Naive thymus-derived CD8-positive, alpha-beta T cell (primary cell): ENCODE data around the gene JCAD. TPM values are rescaled to one million over a fixed set of nuclear protein-coding genes. Genes with fewer than 3 reads are reported as not detected.

Experiments
- ATAC-seq, 2 donors: fragments of 150-1000 bp; cut with Tn5 transposase in 1 of 2; sonication (Bioruptor Pico), chemical (Tn5 transposase) in 1 of 2; 1 replicate in 1 of 2; 2 replicates in 1 of 2; pipeline ENCODE4 v1.10.0; 2021; ENCODE audit warnings: mild to moderate bottlenecking in 2 of 2, moderate library complexity in 2 of 2
- POLR2A ChIA-PET: fragments of 350-600 bp; sonication (Branson Sonifier 250); formaldehyde crosslinking; loops from one replicate; lab custom pipeline; 2021; ENCODE audit warnings: antibody characterized with exemption; lab: Charles Lee
- DNase-seq, 10 donors: peaks; one replicate each; pipeline versions ENCODE4 v3.0.0 to v3.0.0-alpha.2; 2020 to 2022
- H3K27ac Mint-ChIP-seq, 10 donors: one replicate each; pipeline ENCODE4 v1.8.0; 2020 to 2022; ENCODE audit warnings: mild to moderate bottlenecking in 10 of 10, mixed read lengths in 10 of 10, moderate library complexity in 4 of 10, inconsistent platforms in 1 of 10
- H3K27me3 Mint-ChIP-seq, 5 donors: one replicate each; pipeline ENCODE4 v1.8.0; 2021 to 2022; ENCODE audit warnings: mixed read lengths in 5 of 5
- H3K36me3 Mint-ChIP-seq, 3 donors: one replicate each; pipeline ENCODE4 v1.8.0; 2020 to 2022; ENCODE audit warnings: mixed read lengths in 3 of 3, mild to moderate bottlenecking in 2 of 3, inconsistent platforms in 1 of 3
- H3K4me1 Mint-ChIP-seq, 4 donors: one replicate each; pipeline ENCODE4 v1.8.0; 2021 to 2022; ENCODE audit warnings: mixed read lengths in 4 of 4
- H3K4me3 Mint-ChIP-seq, 10 donors: one replicate each; pipeline ENCODE4 v1.8.0; 2020 to 2022; ENCODE audit warnings: mild to moderate bottlenecking in 10 of 10, mixed read lengths in 10 of 10, moderate library complexity in 6 of 10, inconsistent platforms in 1 of 10
- H3K9me3 Mint-ChIP-seq, 9 donors: one replicate each; pipeline ENCODE4 v1.8.0; 2020 to 2022; ENCODE audit warnings: mixed read lengths in 9 of 9, mild to moderate bottlenecking in 3 of 9, inconsistent platforms in 1 of 9, moderate library complexity in 1 of 9
- polyA plus RNA-seq, 3 donors: library from polyadenylated mRNA; unstranded; fragments of 300-500 nt; fragmentation: Illumina TruSeq; gene quantifications; one replicate each; pipeline ENCODE4 v1.2.3, GENCODE V29; 2021
- total RNA-seq, 8 experiments: library from RNA in 2 of 8; stranded (reverse) in 2 of 8; gene quantifications; one replicate each; pipeline ENCODE4 v1.2.3 and lab custom pipeline; 2021 to 2026

The JCAD gene
- total and polyA plus RNA-seq, 5 experiments from 2014 or later = not detected

DNA sequence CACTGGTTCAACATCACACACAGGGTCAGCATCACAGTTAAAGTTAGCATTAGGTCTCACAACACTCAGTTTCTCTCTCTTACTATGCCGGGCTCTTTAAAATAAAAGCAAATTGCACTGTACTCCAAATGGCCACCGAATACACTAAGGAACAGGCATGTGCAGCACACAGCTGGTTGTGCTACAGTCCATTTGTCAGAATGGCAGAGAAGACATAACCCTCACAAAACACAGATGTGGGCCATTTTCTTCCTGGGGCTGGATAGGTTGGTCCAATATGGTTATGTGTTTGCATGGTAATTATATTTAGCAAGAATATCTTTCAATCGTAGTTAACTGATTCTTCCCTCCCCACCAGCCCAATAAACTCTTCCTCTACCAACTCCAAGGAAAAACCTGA is 9.0 kb downstream of the JCAD start:
- peaks cover 0 to 4% (median 0%) of the 10 kb centered on the region in 9 donors for H3K9me3 Mint-ChIP-seq
- peaks cover 17 to 21% (median 20%) of the 10 kb centered on the region in 4 donors for H3K4me1 Mint-ChIP-seq
- H3K36me3 Mint-ChIP-seq = peaks cover 0 to 4% (median 0%) of the 10 kb centered on the region in 3 donors
- ATAC-seq = no peak
- H3K27me3 Mint-ChIP-seq = peaks cover 55 to 78% (median 65%) of the 10 kb centered on the region in 5 donors
- H3K27ac Mint-ChIP-seq = no peak overlapping the region
- DNase-seq = no peak
- H3K4me3 Mint-ChIP-seq = no peak overlapping the region
- POLR2A ChIA-PET = no interaction called here

DNA sequence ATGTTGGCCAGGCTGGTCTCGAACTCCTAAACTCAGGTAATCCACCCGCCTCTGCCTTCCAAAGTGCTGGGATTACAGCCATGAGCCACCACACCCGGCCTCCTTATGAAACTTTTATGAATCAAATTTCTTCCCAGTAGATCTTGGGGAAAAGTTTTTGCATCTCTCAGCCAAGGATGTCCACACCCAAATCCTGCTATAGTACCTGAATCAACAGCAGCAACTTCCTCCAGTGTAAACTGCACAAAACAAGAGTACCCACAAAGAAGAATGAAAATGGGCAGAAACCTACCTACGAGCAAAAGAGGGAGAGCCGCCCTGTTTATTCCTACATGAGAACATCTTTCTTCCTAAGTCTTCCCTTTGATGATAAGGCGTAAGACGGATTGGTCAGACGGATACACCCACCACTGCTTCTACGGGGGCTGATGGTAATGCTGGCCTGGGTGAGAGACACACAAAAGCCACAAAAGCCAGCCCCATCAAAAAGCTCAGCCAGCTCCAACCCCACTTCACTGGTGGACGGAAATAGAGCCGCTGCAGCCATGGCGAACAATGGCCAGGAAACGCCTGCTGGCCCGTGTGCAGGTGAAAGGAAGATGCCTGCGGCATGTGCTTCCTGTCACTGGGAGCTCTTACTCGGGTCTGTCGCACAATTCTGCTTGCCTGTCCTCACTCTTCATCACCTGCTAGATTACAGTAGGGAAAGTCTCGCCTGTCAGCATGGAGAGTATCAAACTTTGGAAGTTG is 10.4 kb downstream of the JCAD start:
- peak; percentile 49 to 58 for ATAC-seq
- peak in 1 of 10 donors; percentile 27 for DNase-seq
- POLR2A ChIA-PET = no interaction called here

DNA sequence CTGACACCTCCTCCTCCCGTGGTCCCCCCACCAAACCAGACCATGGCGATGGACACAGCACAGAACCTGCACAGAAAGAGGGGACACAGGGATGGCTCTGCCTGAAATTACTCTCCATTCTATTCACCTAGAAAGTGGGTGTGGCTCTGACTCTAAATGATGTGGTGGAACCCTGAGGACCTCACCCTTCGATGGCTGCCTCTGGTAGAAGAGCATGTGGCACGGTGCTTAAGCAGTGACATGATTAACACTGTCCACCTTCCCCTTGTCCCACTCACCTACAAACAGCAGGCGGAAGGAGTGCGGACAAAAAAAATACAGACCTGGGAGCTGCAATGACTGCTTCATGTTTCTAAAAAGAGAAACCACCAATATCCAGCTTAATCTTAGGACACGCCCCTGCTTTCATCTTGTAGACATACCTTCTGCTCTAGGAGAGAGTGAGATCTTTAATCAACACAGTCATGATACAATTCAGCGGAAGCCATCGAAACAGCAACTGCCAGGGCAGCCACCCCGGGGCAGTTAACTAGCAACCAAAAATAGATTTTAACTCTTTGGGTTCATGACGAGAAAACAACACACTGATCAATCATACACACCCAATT is 11.4 kb downstream of the JCAD start:
- Mint-ChIP-seq H3K4me3 (peak overlapping the region in 8 of 10 donors; percentile 51 to 74 (median 60)), H3K4me1 (peaks cover 17 to 21% (median 20%) of the 10 kb centered on the region in 4 donors), H3K9me3 (peaks cover 0 to 4% (median 0%) of the 10 kb centered on the region in 9 donors), H3K27me3 (peaks cover 65 to 99% (median 73%) of the 10 kb centered on the region in 5 donors), H3K36me3 (peaks cover 0 to 4% (median 0%) of the 10 kb centered on the region in 3 donors), H3K27ac (peak overlapping the region in 1 of 10 donors; percentile 6)
- POLR2A ChIA-PET = no interaction called here
- peak in 1 of 10 donors; percentile 18 for DNase-seq
- peak in 1 of 2 donors; percentile 71 for ATAC-seq

More for the DNA sequence above, 10.4 kb downstream of the JCAD start:
- Mint-ChIP-seq H3K4me3 (peak overlapping the region in 9 of 10 donors; percentile 15 to 78 (median 55)), H3K27me3 (peaks cover 62 to 92% (median 71%) of the 10 kb centered on the region in 5 donors), H3K9me3 (peaks cover 0 to 4% (median 0%) of the 10 kb centered on the region in 9 donors), H3K4me1 (peaks cover 17 to 21% (median 20%) of the 10 kb centered on the region in 4 donors), H3K36me3 (peaks cover 0 to 4% (median 0%) of the 10 kb centered on the region in 3 donors), H3K27ac (no peak overlapping the region)

GRCh38 chr10:30047430-30047829 is 12.0 kb downstream of the JCAD start:
- Mint-ChIP-seq H3K9me3 (peaks cover 0 to 4% (median 0%) of the 10 kb centered on the region in 9 donors), H3K4me3 (peak overlapping the region in 1 of 10 donors; percentile 55), H3K36me3 (peaks cover 0 to 4% (median 0%) of the 10 kb centered on the region in 3 donors), H3K4me1 (peaks cover 17 to 21% (median 20%) of the 10 kb centered on the region in 4 donors), H3K27ac (no peak overlapping the region), H3K27me3 (peaks cover 63 to 99% (median 77%) of the 10 kb centered on the region in 5 donors)
- DNase-seq (no peak), ATAC-seq (no peak)
- POLR2A ChIA-PET = no interaction called here

DNA sequence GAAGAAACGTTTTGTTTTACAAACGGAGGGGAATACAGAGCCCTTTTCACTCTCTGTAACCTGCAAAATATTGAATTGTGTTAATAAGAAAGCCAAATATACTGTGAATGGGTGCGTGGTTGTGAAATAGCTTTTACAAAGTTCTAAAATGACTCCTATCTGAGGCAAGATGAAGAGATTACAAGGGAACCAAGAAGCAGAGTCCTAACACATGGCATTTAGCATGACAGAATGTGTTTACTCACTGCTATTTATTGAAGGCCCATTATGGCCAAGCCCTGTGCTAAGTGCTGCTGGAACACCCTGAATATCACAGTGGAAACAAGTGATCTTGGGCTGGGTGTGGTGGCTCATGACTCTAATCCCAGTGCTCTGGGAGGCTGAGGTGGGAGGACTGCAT is 12.9 kb downstream of the JCAD start:
- Mint-ChIP-seq H3K36me3 (peaks cover 0 to 4% (median 0%) of the 10 kb centered on the region in 3 donors), H3K4me1 (peaks cover 17 to 21% (median 19%) of the 10 kb centered on the region in 4 donors), H3K4me3 (no peak overlapping the region), H3K27me3 (peaks cover 63 to 99% (median 78%) of the 10 kb centered on the region in 5 donors), H3K27ac (no peak overlapping the region), H3K9me3 (peaks cover 0 to 4% (median 0%) of the 10 kb centered on the region in 9 donors)
- DNase-seq (no peak), ATAC-seq (no peak)
- POLR2A ChIA-PET = no interaction called here

GRCh38 chr10:30045961-30046360 is 13.4 kb downstream of the JCAD start:
- peaks cover 17 to 21% (median 19%) of the 10 kb centered on the region in 4 donors for H3K4me1 Mint-ChIP-seq
- no peak overlapping the region for H3K27ac Mint-ChIP-seq
- no peak overlapping the region for H3K4me3 Mint-ChIP-seq
- no peak for DNase-seq
- POLR2A ChIA-PET = no interaction called here
- peaks cover 61 to 99% (median 73%) of the 10 kb centered on the region in 5 donors for H3K27me3 Mint-ChIP-seq
- peaks cover 0 to 4% (median 0%) of the 10 kb centered on the region in 3 donors for H3K36me3 Mint-ChIP-seq
- H3K9me3 Mint-ChIP-seq = peaks cover 0 to 3% (median 0%) of the 10 kb centered on the region in 9 donors
- no peak for ATAC-seq

DNA sequence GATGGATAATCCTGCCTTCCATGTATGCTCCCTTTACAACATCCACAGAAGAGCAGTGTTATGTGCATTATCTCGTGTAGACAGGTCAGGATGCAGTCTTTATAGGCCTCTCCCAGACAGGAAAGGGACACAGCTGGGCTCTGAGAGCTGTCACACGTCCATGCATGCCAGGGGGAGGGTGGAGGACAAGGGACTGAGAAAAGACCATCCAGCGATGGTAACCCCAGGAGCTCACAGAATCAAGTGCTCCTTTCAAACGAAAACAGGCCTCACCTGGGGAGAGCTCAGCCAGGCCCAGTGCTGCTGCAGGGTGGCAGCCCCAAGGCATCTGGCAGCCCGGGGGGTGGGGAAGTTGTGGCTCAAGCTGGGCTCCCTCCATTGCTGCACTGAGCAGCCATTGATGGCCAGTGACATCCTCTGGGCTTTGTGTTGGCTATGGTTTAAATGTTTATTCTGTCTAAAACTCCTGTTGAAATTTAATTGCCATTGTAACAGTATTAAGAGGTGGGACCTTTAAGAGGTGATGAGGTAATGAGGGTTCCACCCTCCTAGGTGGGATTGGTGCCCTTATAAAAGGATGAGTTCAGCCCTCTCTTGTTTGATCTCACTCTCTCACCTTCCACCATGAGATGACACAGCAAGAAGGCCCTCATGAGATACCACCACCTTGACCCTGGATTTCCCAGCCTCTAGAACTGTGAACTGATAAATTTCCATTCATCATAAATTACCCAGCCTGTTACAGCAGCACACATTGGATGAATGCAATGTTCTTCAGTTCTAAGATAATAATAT is 15.7 kb downstream of the JCAD start:
- Mint-ChIP-seq H3K36me3 (peaks cover 0 to 2% (median 0%) of the 10 kb centered on the region in 3 donors), H3K27ac (no peak overlapping the region), H3K4me3 (no peak overlapping the region), H3K9me3 (no peaks in the 10 kb centered on the region), H3K27me3 (peaks cover 57 to 99% (median 73%) of the 10 kb centered on the region in 5 donors), H3K4me1 (peaks cover 6 to 17% (median 9%) of the 10 kb centered on the region in 4 donors)
- POLR2A ChIA-PET = interaction anchor here (0.6 kb wide), 1 partner anchor 56 kb away, joined by 3 read pairs; no protein-coding TSS in a partner anchor
- ATAC-seq (no peak), DNase-seq (no peak)

DNA sequence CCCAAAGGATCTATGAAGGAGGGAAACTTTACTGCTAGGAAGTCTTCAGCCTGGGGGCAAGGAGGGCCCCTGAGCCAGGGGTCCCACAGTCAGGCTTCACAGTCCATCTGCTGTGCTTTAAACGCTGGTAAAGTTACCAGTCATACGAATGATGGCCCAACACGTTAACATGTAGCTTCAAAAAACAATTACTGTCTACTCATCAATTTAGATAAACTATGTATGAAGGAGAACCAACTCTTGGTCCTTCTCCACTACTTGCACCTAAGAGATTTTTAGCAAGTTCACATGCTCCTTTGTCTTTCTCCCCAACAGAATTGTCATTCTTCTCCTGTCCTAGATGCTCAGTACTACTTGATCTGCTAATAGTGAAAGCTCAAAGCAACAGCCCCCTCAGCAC is 16.6 kb downstream of the JCAD start:
- H3K27me3 Mint-ChIP-seq = peaks cover 59 to 99% (median 75%) of the 10 kb centered on the region in 5 donors
- H3K4me1 Mint-ChIP-seq = peaks cover 2 to 12% (median 3%) of the 10 kb centered on the region in 4 donors
- ATAC-seq (no peak), DNase-seq (no peak)
- POLR2A ChIA-PET = no interaction called here
- H3K9me3 Mint-ChIP-seq = no peaks in the 10 kb centered on the region
- H3K36me3 Mint-ChIP-seq = no peaks in the 10 kb centered on the region
- no peak overlapping the region for H3K4me3 Mint-ChIP-seq
- no peak overlapping the region for H3K27ac Mint-ChIP-seq

DNA sequence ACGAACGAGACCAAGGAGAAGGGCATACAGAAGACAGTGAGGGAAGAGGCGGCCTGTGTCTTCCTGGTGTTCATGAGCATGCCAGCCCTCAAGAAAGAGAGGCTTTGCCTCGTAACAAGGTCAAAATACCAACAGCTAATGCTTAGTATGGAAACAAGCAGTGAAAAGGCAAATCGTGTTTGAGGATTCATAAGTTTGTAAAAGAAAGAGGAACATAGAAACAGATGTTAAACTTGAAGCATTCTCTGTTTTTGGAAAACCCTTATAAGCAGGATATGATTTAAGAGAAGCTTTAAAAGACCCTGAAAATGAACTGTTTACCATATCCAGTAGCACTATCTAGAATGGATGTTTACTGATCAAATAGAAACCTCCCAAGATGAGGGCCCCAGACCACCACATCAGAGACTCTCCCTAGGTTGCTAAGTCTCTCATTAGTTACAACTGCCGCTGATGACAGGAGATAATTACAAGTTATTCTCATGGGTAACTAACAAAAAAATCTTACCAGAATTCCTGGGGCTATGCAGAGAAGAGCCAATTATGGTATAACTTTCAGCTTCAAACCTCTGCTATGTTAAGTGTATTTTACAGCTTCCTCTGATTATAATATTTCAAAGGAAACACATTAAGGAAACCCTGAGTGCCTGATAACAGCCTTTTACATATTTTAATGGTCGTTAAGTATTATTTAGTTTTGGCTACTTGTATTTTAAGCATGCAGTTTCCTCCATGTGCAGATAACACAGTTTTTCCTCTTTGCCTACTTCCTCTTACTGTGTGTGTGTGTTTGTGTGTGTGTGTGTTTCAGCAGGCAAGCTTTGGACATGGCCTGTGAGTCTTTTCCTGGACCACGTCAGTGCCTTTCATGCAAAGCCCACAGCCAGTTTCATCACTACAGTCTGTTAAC is 17.9 kb downstream of the JCAD start:
- ATAC-seq = no peak
- Mint-ChIP-seq H3K4me3 (no peak overlapping the region), H3K27ac (no peak overlapping the region)

GRCh38 chr10:30040597-30040996 is 18.8 kb downstream of the JCAD start:
- peaks cover 58 to 99% (median 71%) of the 10 kb centered on the region in 5 donors for H3K27me3 Mint-ChIP-seq
- no peak overlapping the region for H3K27ac Mint-ChIP-seq
- no peak for ATAC-seq
- no peaks in the 10 kb centered on the region for H3K36me3 Mint-ChIP-seq
- POLR2A ChIA-PET = no interaction called here
- no peak overlapping the region for H3K4me3 Mint-ChIP-seq
- no peak for DNase-seq
- no peaks in the 10 kb centered on the region for H3K9me3 Mint-ChIP-seq
- H3K4me1 Mint-ChIP-seq = peaks cover 0 to 11% (median under 1%) of the 10 kb centered on the region in 4 donors

More for the DNA sequence above, 17.9 kb downstream of the JCAD start:
- POLR2A ChIA-PET = no interaction called here
- H3K27me3 Mint-ChIP-seq = peaks cover 62 to 100% (median 79%) of the 10 kb centered on the region in 5 donors
- H3K4me1 Mint-ChIP-seq = peaks cover 0 to 11% (median 2%) of the 10 kb centered on the region in 4 donors
- no peaks in the 10 kb centered on the region for H3K9me3 Mint-ChIP-seq
- H3K36me3 Mint-ChIP-seq = no peaks in the 10 kb centered on the region
- DNase-seq = no peak

DNA sequence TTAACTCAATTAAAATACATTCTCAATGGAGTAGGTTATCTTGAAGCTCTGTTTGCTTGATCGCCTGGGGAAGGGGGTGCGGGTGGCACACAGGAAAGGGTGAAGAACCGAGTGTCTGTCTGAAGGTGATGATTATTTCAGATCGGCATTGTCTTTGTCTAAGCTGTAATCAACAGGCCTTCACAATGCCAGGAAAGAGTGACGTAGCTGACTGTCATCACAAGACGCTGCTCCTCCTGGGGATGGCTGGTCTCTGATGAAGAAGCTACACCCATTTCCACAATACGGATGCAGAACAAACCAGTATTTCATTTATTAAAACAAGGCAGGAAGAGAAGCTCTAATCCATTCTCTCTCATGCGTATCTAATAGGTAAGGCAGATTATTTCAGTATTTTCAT is 19.4 kb downstream of the JCAD start:
- no peak for ATAC-seq
- H3K36me3 Mint-ChIP-seq = no peaks in the 10 kb centered on the region

More for the DNA sequence above, 19.4 kb downstream of the JCAD start:
- Mint-ChIP-seq H3K27ac (no peak overlapping the region), H3K4me3 (no peak overlapping the region), H3K4me1 (peaks cover 0 to 11% (median 1%) of the 10 kb centered on the region in 4 donors), H3K9me3 (no peaks in the 10 kb centered on the region), H3K27me3 (peaks cover 56 to 99% (median 67%) of the 10 kb centered on the region in 5 donors)
- POLR2A ChIA-PET = no interaction called here
- DNase-seq = no peak
